Activated T-cell treated with anti-CD3 and anti-CD28 coated beads for 1 hour (primary cell): ENCODE measurements around the gene IGSF3.

ENCODE experiments used
- DNase-seq: peaks from one replicate; pipeline ENCODE4 v3.0.0-alpha.2; 2020; ENCODE audit warnings: low read depth

IGSF3 gene

DNA sequence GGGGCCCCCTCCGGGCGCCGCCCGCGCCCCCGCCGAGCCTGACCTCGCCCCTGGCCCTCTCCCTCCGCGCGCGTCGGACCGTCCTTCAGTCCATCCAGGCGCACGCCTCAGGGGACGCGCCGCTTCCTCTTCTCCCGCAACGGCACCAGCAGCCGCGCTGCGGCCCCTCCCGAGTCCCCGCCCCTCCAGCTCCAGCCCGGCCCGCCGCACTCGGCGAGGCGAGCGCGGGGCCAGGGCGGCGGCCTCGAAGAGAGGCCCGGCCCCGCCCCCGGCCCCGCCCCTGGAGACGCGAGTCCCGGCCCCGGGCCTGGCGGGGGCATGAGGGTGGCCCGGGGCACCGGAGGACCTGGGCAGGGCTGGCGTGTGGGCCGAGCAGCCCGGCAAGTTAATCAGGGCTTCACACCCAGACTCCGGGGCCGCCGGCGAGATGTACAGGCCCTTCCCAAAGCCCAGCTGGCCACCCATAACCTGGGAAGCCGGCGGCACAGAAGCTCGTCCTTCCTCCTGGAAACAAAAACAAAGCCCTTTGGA, at the start of gene IGSF3:
Gene IGSF3 (minus strand): TSS at position 159 of the 531 bp plus-strand sequence. CDS start 1,407 bp downstream, outside the sequence.
- DNase-seq, result peak; percentile 26

DNA sequence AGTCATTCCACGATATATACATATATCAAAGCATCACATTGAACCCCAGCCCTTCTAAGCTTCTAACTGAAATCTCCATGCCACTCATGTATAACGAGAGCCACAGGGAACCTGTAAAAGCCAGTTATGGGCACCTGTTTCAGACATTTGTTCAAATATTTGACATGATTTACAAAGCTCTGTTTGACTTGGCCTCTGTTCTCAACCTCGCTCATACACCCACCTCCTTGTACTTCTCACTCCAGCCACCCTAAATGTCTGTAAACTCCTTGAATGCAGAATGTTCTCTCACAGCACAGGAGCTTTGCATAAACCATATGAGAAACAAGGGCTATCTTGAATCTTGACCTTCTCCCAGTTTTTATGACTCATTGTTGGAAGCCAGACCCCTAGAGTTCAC, 49.8 kb upstream of the IGSF3 start:
- DNase-seq, result no peak

DNA sequence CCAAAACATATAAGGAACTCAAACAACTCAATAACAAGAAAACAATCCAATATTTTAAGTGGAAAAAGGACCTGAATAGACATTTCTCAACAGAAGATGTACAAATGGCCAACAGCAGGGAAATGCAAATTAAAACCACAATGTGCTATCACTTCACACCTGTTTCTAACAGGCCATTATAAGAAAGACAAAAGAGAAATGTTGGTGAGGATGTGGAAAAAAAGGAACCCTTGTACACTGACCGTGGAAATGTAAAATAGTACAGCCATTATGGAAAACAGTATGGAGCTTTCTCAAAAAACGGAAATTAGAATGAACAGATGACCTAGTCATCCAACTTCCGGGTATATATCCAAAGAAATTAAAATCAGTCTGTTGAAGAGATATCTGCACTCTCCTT, 48.9 kb upstream of the IGSF3 start:
- no peak for DNase-seq

DNA sequence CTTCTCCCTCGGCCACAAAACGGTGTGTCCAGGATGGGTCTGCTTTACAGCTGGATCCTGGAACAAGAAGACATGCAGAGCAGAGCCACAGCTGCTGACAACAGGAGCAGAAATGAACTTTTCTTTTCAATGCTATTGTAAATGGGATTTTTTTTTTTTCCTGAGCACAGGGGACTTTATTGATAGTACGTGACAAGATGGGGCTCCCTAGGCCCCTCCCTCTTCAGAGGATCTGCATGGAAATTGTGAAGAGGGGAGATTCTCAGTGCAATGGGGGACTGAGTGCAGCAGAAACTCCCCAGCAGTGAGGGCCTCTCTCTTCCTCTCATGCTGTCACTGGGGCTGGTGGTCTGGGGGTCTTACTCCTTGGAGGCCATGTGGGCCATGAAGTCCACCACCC, 45.9 kb upstream of the IGSF3 start:
- DNase-seq, result no peak

DNA sequence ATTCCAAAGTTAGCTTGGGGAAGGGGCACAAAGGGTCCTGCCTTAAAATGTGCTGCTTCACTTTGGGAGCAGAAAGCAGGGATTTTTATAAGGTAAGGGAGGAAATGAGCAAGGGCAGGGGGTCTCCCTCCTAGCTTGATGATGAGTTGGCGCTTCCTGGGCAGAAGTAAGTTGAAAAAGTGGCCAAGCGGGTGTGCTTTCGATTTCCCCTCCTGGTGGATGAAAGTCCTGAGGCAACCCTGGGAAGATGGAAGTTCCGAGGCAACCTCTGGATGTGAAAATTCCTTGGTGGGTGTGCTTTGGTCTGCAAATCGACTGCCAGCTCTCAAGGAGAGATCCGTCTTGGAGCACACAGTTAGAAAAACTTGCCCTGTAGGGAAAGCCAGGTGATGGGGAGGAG, 45.0 kb upstream of the IGSF3 start:
- no peak for DNase-seq

DNA sequence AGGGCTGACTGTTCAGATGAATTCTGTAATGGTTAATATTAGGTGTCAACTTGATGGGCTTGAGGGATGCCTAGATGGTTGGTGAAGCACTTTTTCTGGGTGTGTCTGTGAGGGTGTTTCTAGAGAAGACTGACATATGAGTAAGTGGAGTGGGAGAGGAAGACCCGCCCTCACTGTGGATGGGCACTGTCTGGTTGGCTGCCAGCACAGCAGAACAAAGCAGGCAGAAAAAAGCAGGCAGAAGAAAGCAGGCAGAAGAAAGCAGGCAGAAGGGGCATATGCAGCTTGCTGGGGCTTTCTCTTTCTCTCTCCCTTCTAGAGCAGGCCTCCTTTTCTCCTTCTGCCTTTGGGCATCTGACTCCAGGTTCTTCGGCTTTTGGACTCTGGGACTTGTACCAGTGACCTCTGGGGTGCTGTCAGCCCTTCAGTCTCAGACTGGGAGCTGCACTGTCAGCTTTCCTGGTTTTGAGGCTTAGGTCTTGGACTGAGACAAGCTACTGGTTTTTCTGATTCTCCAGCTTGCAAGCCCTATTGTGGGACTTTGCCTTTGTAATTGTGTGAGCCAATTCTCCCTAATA, 43.8 kb upstream of the IGSF3 start:
- DNase-seq, result no peak

DNA sequence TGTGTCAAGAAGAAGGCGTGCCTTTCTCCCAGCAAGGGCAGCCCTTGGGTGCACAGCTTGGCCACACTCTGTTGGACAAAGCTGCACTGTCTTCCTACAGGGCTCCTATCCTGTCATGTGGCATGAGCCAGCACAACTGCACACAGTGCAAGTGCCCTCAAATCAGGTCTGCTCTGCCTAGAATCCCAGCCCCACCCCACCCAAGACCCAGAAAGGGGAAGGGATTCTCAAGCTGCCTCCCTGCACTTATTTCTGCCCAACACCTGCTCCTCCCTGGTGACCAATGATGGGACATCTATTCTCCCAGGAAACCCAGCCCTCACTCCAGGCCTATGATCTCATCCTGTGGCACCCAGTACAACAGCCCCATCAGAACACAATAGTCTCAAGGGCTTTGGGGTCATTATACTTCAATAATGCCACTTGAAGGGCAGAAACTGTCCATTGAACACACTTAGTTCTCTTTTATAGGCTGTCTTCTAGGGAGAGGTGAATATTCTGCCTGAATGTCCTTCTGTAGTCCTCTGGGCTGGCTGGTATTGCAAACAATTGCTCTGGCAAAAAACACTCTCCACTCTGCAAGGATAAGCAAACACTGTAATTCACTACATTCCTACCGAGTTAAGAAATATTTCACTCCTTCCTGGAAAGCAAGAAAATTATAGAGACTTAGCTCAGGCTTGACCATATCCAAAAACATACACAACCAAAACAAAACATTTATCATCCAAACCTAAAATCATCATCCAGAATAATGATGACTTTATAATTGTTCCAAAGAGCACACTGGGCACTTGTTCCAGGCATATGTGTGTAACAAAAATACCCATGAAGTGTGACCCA, 43.1 kb upstream of the IGSF3 start:
- DNase-seq, result no peak

DNA sequence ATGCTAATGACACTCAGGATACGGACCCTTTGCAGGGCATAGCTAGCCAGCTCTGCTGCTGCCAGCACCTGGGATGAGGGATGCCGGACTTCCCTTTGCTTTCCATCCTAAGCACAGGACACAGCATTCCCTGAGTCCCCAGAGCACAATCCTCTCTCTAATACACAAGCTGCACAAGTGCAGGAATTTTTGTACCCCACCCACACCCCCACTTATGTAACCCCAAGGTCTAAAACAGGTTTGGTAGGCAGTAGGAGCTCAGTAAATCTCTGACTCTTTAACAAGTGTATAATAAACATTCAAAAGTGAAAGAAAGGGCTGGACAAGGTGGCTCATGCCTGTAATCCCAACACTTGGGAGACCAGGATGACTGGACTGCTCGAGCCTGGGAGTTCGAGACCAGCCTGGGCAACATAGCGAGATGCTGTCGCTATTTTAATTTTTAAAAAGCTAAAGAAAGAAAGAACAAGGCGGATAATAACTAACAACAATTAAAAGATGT, 42.2 kb upstream of the IGSF3 start:
- no peak for DNase-seq

DNA sequence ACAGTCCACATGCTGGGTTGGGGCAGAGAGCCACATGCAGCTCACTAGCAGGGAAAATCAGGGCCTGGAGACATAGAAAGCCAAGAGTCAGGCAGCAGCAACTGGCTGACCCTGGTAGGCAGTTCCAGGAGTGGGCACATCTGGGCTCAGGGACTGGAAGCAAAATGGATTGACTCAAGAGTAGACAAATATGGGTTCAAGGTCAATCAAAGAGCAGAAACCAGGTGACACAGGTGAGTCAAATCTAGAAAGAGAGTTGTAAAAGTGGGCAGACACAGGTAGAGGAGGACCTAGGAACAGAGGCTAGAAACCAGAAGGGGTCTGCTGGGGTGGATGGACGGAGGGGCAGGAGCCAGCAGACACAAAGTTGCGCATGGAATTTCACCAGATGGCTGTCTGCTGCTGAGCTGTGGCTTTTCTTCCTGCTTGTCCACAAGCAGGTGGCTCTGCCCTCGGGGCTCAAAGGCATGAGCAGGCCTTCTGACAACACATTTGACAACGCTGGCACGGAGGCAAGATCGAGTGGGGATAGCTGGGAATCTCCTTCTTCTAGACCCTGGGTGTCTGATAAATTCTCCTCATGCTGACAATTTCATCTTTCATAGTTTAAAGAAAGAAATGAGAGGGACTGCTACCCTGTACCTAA, 40.8 kb upstream of the IGSF3 start:
- no peak for DNase-seq

DNA sequence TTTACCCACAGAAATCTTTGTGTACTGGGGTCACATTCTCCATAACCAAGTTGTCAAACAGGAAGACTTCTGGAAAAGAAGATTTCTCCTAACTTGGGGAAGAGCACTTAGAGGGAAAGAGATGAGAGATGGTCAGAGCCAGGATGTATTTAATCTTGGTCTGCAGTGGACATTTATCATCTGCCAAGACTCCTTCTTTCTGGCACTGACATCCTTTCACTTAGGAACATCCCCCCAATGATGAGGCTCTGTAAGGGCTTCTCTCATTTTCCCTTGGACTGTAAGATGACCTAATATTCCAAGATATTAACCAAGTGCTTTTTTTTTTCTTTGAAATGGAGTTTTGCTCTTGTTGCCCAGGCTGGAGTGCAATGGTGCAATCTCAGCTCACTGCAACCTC, 39.3 kb upstream of the IGSF3 start:
- DNase-seq, result no peak

DNA sequence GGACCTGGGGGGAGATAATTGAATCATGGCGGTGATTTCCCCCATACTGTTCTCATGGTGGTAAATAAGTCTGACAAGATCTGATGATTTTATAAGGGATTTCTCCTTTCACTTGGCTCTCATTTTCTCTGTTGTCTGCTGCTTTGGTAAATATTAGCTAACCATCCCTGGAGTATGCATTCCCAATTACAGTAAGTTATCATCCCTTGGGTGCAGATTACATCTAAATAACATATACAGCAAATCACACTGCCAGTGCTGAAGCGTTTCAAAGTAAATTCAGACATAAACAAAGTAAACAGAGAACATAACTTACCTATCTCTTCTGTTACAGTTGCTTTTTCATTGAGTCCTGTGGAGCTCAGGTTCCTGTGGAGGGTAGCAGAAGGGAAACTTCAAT, 38.6 kb upstream of the IGSF3 start:
- no peak for DNase-seq

DNA sequence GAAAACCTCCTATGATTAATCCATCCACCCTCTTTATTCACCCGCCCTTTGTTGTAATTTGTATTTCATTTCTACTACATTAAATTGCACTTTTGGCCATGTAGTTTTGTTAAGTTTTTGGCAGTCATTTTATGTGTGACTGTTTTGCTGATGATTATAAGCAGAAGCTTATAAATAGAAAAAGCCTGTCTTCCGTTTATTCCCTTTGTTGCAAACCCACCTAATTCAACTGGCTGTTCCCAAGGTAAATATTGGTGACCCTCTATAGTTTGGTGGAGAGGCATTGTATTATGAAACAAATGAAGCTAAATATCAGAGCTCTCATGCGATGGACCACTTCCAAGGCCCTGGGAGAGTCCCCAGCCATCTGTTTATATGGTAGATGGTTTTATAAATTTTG, 36.7 kb upstream of the IGSF3 start:
- no peak for DNase-seq

DNA sequence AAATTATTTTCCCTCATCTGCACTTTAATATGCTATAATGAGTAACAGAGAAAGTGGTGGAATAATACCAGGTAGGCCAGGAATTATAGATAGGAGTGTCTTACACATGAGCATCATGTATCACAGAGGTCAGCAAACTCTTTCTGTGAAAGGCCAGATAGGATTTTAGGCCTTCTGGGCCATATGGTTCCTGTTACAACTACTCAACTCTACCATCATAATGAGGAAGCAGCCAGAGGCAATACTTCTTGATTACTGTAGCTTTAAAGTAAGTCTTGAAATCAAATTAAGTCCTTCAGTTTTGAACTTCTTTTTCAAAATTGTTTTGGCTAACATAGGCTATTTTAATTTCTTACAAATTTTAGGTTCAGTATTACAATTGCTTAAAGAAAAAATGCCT, 32.1 kb upstream of the IGSF3 start:
- no peak for DNase-seq

DNA sequence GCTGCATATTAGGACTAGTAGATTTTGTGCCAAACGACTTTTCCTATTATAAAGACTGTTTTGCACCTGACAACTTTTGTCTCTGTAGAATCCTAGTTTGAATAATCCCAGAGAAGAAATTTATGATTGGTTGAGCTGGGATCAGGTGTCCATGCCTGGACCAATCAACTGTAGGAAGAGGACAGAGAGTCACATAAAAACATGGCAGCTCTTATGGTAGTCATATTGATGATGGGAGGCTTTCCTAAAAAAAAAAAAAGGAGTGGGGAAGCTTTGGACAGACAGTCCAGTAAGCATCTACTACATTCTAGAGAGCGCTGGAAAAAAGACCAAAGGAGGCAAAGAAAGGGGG, 30.7 kb upstream of the IGSF3 start:
- DNase-seq, result no peak

DNA sequence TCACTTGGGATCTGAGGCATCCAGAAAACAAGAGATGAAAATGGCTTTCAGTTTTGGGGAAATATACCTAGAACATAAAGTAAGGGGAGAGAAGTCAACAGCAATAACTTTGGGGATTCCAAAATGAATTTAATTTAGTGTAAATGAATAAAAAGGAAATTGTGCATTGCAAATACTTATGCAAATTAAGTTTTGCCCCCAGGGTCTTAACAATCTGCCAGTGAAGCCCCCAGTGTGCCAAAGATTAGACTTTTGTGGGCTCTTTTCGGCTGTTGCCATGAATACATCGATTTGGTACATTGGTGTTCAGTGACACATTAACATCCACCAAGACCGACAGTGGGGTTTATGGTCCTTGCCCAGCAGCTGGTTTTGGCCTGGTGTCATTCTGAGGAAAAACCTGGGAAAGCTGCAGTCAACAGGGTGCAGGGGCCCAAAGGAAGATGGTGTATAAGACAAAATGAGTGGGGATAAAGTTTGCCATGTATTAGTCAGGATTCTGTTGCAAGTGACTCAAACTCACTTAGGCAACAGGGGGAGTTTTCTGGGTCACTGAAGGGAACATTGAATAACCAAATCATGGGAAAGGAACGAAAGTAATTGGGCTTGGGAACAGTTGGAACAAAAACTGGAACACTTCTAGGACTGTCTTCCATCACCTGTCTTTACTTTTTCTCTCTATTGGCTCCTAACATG, 30.2 kb upstream of the IGSF3 start:
- no peak for DNase-seq

DNA sequence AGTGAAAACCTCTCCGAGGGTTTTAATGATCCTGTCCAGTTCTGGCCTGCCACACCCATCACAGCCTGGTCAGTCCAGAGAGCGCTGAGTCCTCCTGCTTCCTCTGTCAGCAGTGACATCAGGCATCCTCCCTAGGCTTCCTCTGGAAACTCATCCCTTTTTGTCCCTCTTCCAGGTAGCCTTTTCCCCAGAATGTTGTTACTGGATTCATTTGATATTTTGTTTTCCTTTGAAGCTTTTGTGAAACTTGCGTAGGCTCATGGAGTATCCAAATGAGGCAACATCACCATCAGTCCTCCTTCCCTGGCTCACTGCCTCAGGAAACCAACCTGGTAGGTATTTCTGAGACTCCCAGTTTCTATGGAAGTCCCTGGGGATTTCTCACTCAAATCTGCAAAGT, 27.0 kb upstream of the IGSF3 start:
- no peak for DNase-seq

DNA sequence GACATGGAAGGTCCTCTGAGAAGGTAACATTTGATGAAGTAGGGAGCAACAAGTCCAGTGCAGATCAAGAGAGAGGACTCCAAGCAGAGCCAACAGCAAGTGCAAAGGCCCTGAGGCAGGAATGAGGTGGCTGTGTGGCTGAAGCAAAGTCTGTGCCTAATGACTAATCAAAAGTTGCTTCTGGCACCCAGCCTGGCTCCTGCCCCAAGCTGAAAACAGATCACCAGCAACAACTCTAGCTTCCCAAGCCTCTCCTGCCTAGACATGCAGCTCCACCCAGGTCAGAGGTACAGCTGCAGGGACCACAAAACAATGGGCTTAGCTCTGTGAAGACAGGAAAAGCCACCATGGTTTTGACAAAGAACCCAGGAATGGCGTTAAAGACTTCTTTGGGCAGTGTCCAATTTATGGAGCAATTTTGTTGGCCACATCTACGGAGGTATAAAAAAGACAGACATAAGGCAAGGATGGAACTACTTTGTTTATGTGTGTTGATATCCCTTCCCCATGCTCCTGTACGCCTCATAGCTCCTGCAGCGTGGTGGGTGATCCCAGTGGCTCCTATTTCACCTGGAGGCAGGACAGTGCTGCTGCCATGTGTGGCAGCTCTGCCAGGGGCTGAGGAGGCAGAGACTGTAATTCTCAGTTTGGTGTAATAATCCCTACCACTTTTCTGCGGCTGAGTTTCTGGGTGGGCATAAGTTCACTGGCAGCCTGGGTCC, 26.4 kb upstream of the IGSF3 start:
- DNase-seq, result no peak

DNA sequence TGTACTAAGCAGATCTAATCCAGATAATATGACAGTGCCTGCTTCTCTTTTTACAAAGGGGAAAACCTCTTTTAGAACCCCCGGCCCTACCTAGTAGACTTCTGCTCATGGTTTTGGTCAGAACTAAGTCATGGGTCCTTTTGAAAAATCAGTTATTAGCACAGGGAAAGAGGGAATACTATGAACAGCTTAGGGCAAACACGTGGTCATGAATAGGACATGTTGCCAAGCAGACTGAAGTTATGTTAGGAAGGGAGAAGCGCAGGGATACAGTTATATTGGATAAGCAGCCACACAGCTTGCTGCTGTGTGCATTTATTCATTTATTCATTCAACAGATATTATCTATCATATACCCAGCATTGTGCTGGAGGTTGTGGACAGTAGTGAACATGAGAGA, 25.3 kb upstream of the IGSF3 start:
- no peak for DNase-seq

DNA sequence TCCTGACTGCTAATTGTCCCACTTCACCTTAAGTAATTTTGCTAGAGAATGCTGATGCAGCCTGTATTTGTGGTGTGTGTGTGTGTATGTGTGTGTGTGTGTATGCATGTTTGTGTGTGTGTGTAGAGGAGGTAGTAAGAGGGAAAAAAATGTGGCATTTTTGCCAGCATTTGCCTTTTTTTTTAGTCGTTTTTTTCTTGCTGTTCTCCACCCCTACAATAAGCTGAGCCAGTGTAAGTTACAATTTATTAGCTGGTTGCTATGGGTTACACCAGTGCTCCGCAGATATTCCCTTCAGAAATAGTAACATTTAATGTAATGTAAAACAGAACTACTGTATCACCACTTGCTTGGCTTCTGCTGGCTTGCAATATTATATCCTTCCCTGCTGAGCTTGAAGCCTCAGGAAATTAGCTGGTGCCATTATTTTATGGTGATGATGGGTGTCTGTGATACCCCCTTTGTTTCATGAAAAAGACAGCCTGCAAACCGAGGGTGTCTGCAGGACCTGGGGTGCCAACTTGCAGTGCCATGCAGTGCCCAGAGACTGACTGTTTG, 23.4 kb upstream of the IGSF3 start:
- DNase-seq, result no peak

DNA sequence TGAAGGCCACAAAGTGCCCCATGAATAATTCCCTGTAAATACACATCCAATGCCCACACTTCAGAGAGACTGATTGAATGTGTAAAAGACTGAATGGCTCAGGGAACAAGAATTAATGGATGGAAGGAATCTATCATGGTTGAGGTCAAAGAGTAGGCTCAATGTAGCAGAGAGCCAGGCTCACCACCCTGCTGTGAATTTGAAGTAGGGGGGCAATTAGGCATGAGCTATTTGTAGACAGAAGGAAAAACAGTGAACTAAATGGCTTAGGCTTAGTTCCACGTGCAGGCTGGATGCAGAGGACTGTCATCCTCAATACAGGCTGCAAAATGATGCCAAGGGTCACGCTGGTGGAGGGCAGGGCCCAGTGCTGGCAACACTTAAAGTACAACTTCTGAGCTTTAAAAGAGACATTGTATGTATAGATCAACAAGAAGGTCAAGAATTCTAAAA, 22.9 kb upstream of the IGSF3 start:
- no peak for DNase-seq

DNA sequence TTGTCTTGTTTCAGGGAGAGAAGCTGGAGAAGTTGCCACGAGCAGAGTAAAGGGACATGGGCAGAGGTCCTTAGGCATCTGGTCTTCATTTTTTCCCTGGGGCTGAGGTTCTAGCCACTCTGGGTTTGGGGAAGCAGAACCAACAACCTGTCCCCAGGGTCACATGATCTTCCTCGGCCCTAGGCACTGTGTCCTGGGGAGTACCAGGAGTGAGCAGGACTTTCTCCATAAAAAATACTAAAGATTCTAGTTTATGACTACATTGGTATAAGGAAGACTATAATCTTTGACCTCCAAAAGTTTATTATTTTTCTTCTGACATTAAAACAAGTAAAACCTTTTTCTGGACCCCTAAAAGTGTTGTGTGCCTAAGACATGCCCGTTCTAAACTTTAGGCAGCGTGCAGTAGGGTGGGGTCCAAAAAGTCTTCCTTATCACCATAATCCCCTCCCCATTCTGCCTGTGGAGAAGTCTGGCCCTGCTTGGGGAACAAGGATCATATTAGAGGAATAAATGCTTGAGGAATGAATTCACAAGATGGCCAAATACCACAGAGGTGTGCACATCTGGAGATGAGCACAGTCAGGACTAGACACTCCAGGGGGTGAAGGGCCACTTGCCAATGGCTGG, 19.3 kb upstream of the IGSF3 start:
- DNase-seq, result no peak
